Testis (tissue), 2 donors: ENCODE measurements around the gene ZNF804A.

Experiments used
- POLR2A ChIP-seq: fragments of 450-650 bp; IDR thresholded peaks from one replicate; pipeline ENCODE4 v1.6.1; 2017; ENCODE audit warnings: antibody characterized with exemption, mild to moderate bottlenecking, moderate library complexity
- TF ChIP-seq, protein P1 (sequence below), 3 experiments: fragments of 450-650 bp in 2 of 3; fragments of 200-600 bp in 1 of 3; sonication (generic) in 1 of 3; IDR thresholded peaks; one replicate each; pipeline ENCODE4 v1.5.1; 2016 to 2019; ENCODE audit warnings: antibody characterized with exemption in 3 of 3, mild to moderate bottlenecking in 2 of 3, moderate library complexity in 1 of 3

DNA sequence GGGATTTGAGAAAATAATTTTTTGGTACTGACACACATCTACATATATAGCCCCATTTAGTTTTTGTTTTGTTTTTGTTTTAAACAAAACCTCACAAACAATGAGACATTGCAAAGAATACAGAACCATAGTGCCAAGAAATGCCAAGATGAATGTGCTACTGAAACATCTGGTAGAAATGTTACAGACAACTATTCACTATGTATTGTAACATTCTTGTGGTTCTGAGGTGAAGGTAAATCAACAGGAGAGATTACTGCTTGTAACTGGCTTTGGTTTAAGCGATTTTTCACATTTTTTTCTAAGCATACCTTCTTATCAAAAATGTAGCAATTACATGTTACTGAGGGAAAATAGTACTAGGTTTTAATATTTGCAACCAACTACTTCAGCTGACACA lies 281.3 kb downstream of the ZNF804A start:
- no peak for TF ChIP-seq POLR2A
- TF ChIP-seq, protein P1, sequence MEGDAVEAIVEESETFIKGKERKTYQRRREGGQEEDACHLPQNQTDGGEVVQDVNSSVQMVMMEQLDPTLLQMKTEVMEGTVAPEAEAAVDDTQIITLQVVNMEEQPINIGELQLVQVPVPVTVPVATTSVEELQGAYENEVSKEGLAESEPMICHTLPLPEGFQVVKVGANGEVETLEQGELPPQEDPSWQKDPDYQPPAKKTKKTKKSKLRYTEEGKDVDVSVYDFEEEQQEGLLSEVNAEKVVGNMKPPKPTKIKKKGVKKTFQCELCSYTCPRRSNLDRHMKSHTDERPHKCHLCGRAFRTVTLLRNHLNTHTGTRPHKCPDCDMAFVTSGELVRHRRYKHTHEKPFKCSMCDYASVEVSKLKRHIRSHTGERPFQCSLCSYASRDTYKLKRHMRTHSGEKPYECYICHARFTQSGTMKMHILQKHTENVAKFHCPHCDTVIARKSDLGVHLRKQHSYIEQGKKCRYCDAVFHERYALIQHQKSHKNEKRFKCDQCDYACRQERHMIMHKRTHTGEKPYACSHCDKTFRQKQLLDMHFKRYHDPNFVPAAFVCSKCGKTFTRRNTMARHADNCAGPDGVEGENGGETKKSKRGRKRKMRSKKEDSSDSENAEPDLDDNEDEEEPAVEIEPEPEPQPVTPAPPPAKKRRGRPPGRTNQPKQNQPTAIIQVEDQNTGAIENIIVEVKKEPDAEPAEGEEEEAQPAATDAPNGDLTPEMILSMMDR (IDR thresholded peaks at IDR 0.05): no peak
